Measurements from ENCODE around the gene KRTAP20-2. TPM values are rescaled to one million over a fixed set of nuclear protein-coding genes. Genes with fewer than 3 reads are reported as not detected.

Gene KRTAP20-2
- total and polyA plus RNA-seq, 8 donors = not detected

DNA sequence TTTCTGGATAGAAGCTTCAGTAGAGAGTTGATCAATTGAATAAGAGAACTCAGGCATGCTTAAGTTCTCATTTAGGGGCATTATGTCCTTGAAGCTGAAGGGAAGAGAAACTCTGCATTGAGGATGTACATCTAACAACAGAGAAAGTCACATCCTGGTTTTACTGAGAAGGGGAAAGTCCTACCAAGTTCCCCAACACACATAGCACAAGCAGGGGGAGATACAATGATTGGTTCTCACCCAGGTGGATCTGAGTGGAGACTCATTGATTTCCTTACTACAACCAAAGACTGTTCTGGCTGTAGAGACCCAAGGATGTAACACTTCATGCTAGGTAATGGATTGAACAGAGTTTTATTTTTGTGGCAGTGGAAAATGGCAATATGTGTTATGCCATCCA, 19.8 kb upstream of the KRTAP20-2 start:
- H3K36me3 ChIP-seq = no peaks in the 10 kb centered on the region
- H3K4me3 ChIP-seq = no peak overlapping the region
- no peaks in the 10 kb centered on the region for H3K27me3 ChIP-seq
- intact Hi-C loops (cut with DNase I; ENCODE audit: low total_unique reads) = no loop called here
- peaks cover 0 to 18% (median 0%) of the 10 kb centered on the region in 4 donors for H3K9me3 ChIP-seq
- no peak overlapping the region for H3K27ac ChIP-seq
- no peak for TF ChIP-seq CTCF (IDR thresholded peaks at IDR 0.05)
- no peak for TF ChIP-seq EP300 (IDR thresholded peaks at IDR 0.05)
- TF ChIP-seq POLR2AphosphoS5 (IDR thresholded peaks at IDR 0.05) = no peak
- TF ChIP-seq POLR2A (IDR thresholded peaks at IDR 0.05) = no peak
- no peak for DNase-seq
- H3K4me1 ChIP-seq = no peaks in the 10 kb centered on the region

GRCh38 chr21:30616125-30616524, 18.9 kb upstream of the KRTAP20-2 start, which contains the start of gene KRTAP20-1:
Gene KRTAP20-1, plus strand, starts transcription at chr21:30616425. Its CDS starts 30 bp downstream, at chr21:30616455.
- Histone ChIP-seq H3K4me1 (no peaks in the 10 kb centered on the region), H3K27ac (no peak within 1 kb of the TSS), H3K4me3 (no peak within 1 kb of the TSS), H3K36me3 (no peaks in the 10 kb centered on the region), H3K27me3 (no peaks in the 10 kb centered on the region), H3K9me3 (peaks cover 0 to 13% (median 0%) of the 10 kb centered on the region in 4 donors)
- no peak for DNase-seq
- TF ChIP-seq POLR2A (IDR thresholded peaks at IDR 0.05) (no peak), CTCF (IDR thresholded peaks at IDR 0.05) (no peak), POLR2AphosphoS5 (IDR thresholded peaks at IDR 0.05) (no peak), EP300 (IDR thresholded peaks at IDR 0.05) (no peak)
- WGBS, 5 donors = 84 to 100% (median 94%) methylated on average over 2 of the region's 2 CpGs
- intact Hi-C loops (cut with DNase I; ENCODE audit: low total_unique reads) = no loop called here

GRCh38 chr21:30620080-30620479, 14.9 kb upstream of the KRTAP20-2 start:
- intact Hi-C loops (cut with DNase I; ENCODE audit: low total_unique reads) = no loop called here
- no peak for TF ChIP-seq EP300 (IDR thresholded peaks at IDR 0.05)
- no peak for TF ChIP-seq POLR2AphosphoS5 (IDR thresholded peaks at IDR 0.05)
- no peak for TF ChIP-seq CTCF (IDR thresholded peaks at IDR 0.05)
- no peak for TF ChIP-seq POLR2A (IDR thresholded peaks at IDR 0.05)
- no peaks in the 10 kb centered on the region for H3K27me3 ChIP-seq
- H3K36me3 ChIP-seq = no peaks in the 10 kb centered on the region
- no peak overlapping the region for H3K27ac ChIP-seq
- H3K9me3 ChIP-seq = peaks cover 0 to 13% (median 7%) of the 10 kb centered on the region in 4 donors
- no peak for DNase-seq
- H3K4me3 ChIP-seq = no peak overlapping the region
- no peaks in the 10 kb centered on the region for H3K4me1 ChIP-seq

DNA sequence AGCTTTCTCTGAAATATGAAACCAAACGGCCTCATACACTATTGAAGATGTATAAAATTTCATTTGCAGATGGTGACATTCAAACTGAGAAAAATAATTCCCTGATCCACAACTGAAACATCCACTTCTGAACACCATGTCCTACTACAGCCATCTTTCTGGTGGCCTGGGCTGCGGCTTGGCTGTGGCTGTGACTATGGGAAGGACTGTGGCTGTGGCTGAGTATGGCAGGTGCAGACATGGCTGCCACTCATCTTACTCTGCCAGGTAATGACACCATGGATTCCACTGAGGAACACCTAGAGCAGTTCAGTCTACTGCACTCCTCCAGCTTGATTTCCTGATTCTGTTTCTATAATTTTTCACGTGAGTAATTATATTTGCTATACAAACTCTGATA, 14.5 kb upstream of the KRTAP20-2 start, which contains the start of gene KRTAP20-4:
KRTAP20-4 (plus strand) TSS at position 106 of the 400 bp plus-strand sequence.
- no peaks in the 10 kb centered on the region for H3K36me3 ChIP-seq
- 74 to 89% (median 75%) methylated on average over 3 of the region's 3 CpGs for WGBS, 5 donors
- no peaks in the 10 kb centered on the region for H3K4me1 ChIP-seq
- H3K9me3 ChIP-seq = peaks cover 0 to 17% (median 11%) of the 10 kb centered on the region in 4 donors
- H3K4me3 ChIP-seq = no peak within 1 kb of the TSS
- TF ChIP-seq CTCF (IDR thresholded peaks at IDR 0.05) (no peak), POLR2AphosphoS5 (IDR thresholded peaks at IDR 0.05) (no peak)
- no peak within 1 kb of the TSS for H3K27ac ChIP-seq
- no peaks in the 10 kb centered on the region for H3K27me3 ChIP-seq
- DNase-seq = no peak
- intact Hi-C loops (cut with DNase I; ENCODE audit: low total_unique reads) = no loop called here
